ENCODE measurements around the gene FAM174B. TPM values are rescaled to one million over a fixed set of nuclear protein-coding genes. Genes with fewer than 3 reads are reported as not detected.

The FAM174B gene
- total and polyA plus RNA-seq, 3 donors from 2014 or later = 15.7 to 18.7 (median 18.6) TPM

DNA sequence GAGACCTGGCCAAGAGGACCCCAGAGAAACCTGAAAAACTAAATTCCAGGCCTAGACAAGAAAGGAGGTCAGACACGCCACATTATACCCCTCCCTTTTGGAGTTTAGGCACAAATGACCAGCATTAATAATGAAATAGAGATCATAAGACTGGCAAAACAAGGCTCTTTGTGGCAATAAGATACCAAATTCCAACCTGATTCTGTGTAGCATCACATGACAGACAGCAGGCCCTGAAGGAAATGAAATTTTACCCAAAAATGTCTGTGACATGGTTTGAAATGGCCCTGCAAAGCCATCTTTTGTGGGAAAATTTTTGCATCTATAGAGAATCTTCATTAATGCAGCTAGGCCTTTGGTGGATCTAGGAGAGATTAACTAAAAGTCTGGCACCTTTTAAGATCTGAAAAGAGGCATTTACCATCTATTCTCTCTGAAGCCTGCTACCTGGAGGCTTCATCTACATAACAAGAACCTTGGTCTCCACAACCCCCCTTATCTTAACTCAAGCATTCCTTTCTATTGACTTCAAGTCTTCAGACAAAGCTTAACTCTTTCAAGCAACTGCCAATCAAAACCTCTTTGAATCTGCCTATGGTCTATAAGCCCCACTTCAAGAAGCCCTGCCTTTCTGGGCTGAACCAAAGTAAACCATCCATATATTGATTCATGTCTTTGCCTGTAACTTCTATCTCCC, 8.0 kb downstream of the FAM174B start:
- no peaks in the 10 kb centered on the region for H3K36me3 ChIP-seq (ENCODE audit: low read depth, missing control alignments)
- no peaks in the 10 kb centered on the region for H3K27me3 ChIP-seq
- intact Hi-C loops (cut with DNase I; ENCODE audit: low total_unique reads) = no loop called here
- H3K4me1 ChIP-seq = no peaks in the 10 kb centered on the region
- TF ChIP-seq POLR2A (IDR thresholded peaks at IDR 0.05) = no peak
- TF ChIP-seq, protein P1, sequence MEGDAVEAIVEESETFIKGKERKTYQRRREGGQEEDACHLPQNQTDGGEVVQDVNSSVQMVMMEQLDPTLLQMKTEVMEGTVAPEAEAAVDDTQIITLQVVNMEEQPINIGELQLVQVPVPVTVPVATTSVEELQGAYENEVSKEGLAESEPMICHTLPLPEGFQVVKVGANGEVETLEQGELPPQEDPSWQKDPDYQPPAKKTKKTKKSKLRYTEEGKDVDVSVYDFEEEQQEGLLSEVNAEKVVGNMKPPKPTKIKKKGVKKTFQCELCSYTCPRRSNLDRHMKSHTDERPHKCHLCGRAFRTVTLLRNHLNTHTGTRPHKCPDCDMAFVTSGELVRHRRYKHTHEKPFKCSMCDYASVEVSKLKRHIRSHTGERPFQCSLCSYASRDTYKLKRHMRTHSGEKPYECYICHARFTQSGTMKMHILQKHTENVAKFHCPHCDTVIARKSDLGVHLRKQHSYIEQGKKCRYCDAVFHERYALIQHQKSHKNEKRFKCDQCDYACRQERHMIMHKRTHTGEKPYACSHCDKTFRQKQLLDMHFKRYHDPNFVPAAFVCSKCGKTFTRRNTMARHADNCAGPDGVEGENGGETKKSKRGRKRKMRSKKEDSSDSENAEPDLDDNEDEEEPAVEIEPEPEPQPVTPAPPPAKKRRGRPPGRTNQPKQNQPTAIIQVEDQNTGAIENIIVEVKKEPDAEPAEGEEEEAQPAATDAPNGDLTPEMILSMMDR (IDR thresholded peaks at IDR 0.05) = no peak
- WGBS, 2 donors = 81 to 100% methylated on average over 1 of the region's 1 CpG
- H3K4me3 ChIP-seq = no peak overlapping the region
- no peak for DNase-seq
- no peak overlapping the region for H3K27ac ChIP-seq
- H3K9me3 ChIP-seq = no peaks in the 10 kb centered on the region

DNA sequence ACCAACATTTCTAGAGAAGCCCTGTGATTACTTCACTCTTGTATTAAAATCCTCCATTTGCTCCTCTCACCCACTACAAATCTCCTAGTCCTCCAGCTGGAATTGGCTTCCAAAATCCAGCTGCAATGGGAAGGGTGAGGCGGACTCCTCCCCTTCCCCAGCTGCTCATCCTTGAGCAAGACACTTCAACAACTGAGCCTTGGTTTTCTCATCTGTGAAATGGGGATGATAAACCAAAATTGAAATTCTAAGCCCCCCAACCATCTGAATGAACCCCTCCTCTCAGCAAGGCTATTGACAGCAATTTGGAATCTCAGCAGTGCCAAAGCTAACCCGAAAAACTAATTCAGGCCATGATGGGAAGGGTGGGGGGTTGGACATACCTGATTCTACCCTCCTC, 9.4 kb downstream of the FAM174B start:
- H3K27ac ChIP-seq = no peak overlapping the region

DNA sequence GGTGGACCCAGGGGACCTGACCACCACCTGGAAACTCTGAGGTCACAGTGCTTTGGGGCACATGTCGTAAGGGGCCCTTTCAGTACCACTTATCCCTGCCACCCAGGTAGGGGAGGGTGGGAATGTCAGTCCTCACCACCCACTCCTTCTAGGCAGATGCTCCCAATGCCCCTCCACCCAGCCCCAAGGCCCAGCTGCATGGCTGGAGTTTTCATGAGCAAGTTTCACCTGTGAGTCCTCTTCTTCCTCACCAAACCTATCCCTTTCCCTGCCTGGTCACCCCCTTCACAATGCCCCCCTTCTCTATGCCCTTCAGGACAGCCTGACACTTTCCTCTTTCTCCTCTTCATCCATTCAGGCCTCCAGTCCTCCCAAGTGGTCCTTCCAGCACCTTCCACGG, 9.8 kb downstream of the FAM174B start:
- Histone ChIP-seq H3K27ac (no peak overlapping the region), H3K27me3 (no peaks in the 10 kb centered on the region), H3K36me3 (ENCODE audit: low read depth, missing control alignments) (no peaks in the 10 kb centered on the region), H3K4me3 (no peak overlapping the region), H3K9me3 (no peaks in the 10 kb centered on the region), H3K4me1 (no peaks in the 10 kb centered on the region)
- intact Hi-C loops (cut with DNase I; ENCODE audit: low total_unique reads) = no loop called here
- WGBS, 2 donors = 48 to 65% methylated on average over 2 of the region's 2 CpGs
- DNase-seq = no peak
- TF ChIP-seq POLR2A (IDR thresholded peaks at IDR 0.05) = no peak
- TF ChIP-seq, protein P1 (IDR thresholded peaks at IDR 0.05) = no peak

More for the DNA sequence above, 9.4 kb downstream of the FAM174B start:
- Histone ChIP-seq H3K27me3 (no peaks in the 10 kb centered on the region), H3K4me1 (no peaks in the 10 kb centered on the region), H3K4me3 (no peak overlapping the region), H3K36me3 (ENCODE audit: low read depth, missing control alignments) (no peaks in the 10 kb centered on the region), H3K9me3 (no peaks in the 10 kb centered on the region)
- DNase-seq = no peak
- TF ChIP-seq, protein P1 (IDR thresholded peaks at IDR 0.05) = no peak
- TF ChIP-seq POLR2A (IDR thresholded peaks at IDR 0.05) = no peak
- WGBS, 2 donors = 90 to 96% methylated on average over 2 of the region's 2 CpGs
- intact Hi-C loops (cut with DNase I; ENCODE audit: low total_unique reads) = no loop called here

DNA sequence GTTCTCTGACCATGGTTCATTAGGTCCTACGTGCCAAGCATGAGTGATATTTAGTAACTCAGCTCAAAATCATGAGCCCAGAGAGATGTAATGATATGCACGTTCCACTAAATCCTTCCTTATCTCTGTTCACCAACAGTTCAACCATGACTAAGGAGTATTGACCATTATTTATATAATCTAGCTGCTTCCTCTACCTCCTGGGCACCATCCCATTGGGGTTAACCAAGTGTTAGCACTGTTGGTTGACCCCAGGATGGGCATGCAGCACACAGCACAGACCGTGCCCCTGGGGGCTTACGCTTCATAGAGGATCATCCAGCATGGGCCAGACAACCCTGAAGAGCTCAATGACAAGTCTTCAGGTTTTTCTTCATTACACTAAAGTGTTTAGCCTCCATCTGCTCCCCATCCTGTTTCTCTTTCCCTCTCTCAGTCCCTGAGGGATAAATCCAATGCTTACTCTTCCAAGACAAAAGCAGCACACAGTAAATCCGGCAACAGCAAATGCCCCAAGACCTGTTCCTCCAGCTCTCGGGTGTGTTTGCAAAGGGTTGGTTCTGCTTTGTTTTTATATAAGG, 10.4 kb downstream of the FAM174B start:
- DNase-seq = no peak
- no peaks in the 10 kb centered on the region for H3K4me1 ChIP-seq

More for the DNA sequence above, 10.4 kb downstream of the FAM174B start:
- no peak for TF ChIP-seq POLR2A (IDR thresholded peaks at IDR 0.05)
- TF ChIP-seq, protein P1 (IDR thresholded peaks at IDR 0.05) = no peak
- intact Hi-C loops (cut with DNase I; ENCODE audit: low total_unique reads) = no loop called here
- WGBS, 2 donors = 81 to 86% methylated on average over 6 of the region's 6 CpGs
- Histone ChIP-seq H3K4me3 (no peak overlapping the region), H3K27ac (no peak overlapping the region), H3K9me3 (no peaks in the 10 kb centered on the region), H3K27me3 (no peaks in the 10 kb centered on the region), H3K36me3 (ENCODE audit: low read depth, missing control alignments) (no peaks in the 10 kb centered on the region)

Data from testis (tissue), 3 donors.